Measurements from ENCODE around the gene FHOD3.

Gene FHOD3

DNA sequence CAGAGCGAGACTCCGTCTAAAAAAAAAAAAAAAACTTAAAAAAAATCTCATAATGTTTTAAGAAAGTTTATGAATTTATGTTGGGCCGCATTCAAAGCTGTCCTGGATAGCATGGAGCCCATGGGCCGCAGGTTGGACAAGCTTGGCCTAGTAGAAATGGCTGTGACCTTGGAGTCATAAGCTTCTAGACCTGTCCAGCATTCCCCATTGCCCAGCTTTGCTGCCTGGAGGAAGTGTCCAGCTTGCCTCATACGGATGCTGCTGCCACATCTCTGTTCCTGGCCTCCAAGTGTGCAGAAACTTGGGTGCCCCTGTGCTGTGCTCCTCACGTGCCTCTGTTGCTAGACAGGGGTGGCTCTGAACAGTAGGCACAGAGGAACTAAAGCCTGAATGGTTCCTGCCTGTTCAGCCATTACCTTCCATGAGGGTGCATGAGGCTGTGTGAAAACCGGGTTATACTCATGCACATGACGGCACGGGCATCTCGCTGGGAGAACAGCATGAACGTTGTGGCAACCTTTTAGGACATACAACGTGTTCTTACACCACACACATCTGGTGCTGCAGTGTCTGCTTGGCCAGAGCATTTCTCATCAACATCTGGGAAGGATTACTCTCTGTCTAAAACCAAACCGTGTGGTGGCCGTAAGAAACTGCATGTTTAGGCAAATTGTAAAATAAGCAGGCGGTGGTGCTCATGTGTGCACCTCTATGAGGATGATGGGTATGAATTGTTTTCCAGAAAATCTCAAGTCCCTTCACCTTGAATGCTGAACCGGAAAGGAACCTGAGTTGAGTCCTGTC is 38.2 kb downstream of the FHOD3 start:
- no peaks in the 10 kb centered on the region for H3K4me1 ChIP-seq (ENCODE audit: control insufficient read depth, insufficient read depth, low read length)
- no peaks in the 10 kb centered on the region for H3K36me3 ChIP-seq (ENCODE audit: control insufficient read depth in 2 of 2, insufficient read depth in 1 of 2, low read length in 2 of 2)
- H3K4me3 ChIP-seq (ENCODE audit: low read depth, low read length), result no peak overlapping the region
- POLR2A ChIA-PET, result no interaction called here
- no peaks in the 10 kb centered on the region for H3K9me3 ChIP-seq (ENCODE audit: control insufficient read depth, insufficient read depth, low read depth, low read length)
- TF ChIP-seq CTCF (tag by site-specific recombination; IDR thresholded peaks at IDR 0.05), result no peak
- TF ChIP-seq ZNF426 (tag by site-specific recombination; IDR thresholded peaks at IDR 0.05), result no peak
- no peak for TF ChIP-seq ZNF514 (tag by site-specific recombination; IDR thresholded peaks at IDR 0.05)
- no peak for TF ChIP-seq ZNF391 (tag by site-specific recombination; IDR thresholded peaks at IDR 0.05; ENCODE audit: borderline replicate concordance, low read depth)
- no peak for TF ChIP-seq ZNF433 (tag by site-specific recombination; IDR thresholded peaks at IDR 0.05; ENCODE audit: low read depth)
- TF ChIP-seq REPIN1 (tag by site-specific recombination; IDR thresholded peaks at IDR 0.05; ENCODE audit: low read depth), result no peak
- TF ChIP-seq, protein P1, sequence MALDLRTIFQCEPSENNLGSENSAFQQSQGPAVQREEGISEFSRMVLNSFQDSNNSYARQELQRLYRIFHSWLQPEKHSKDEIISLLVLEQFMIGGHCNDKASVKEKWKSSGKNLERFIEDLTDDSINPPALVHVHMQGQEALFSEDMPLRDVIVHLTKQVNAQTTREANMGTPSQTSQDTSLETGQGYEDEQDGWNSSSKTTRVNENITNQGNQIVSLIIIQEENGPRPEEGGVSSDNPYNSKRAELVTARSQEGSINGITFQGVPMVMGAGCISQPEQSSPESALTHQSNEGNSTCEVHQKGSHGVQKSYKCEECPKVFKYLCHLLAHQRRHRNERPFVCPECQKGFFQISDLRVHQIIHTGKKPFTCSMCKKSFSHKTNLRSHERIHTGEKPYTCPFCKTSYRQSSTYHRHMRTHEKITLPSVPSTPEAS (tag by site-specific recombination; IDR thresholded peaks at IDR 0.05), result no peak
- no peak for TF ChIP-seq AEBP2 (tag by site-specific recombination; IDR thresholded peaks at IDR 0.05; ENCODE audit: borderline replicate concordance)
- TF ChIP-seq ZFP3 (tag by site-specific recombination; IDR thresholded peaks at IDR 0.05; ENCODE audit: low read depth), result no peak
- no peak for TF ChIP-seq ZSCAN30 (tag by site-specific recombination; IDR thresholded peaks at IDR 0.05)
- no peak for TF ChIP-seq ZNF510 (tag by site-specific recombination; IDR thresholded peaks at IDR 0.05; ENCODE audit: insufficient replicate concordance)
- TF ChIP-seq ZNF610 (tag by site-specific recombination; IDR thresholded peaks at IDR 0.05; ENCODE audit: borderline replicate concordance), result no peak
- no peak for TF ChIP-seq ZNF677 (tag by site-specific recombination; IDR thresholded peaks at IDR 0.05)
- TF ChIP-seq ZXDB (tag by site-specific recombination; IDR thresholded peaks at IDR 0.05), result no peak
- no peak for TF ChIP-seq PRDM6 (tag by site-specific recombination; IDR thresholded peaks at IDR 0.05)
- CTCF ChIA-PET, result interaction anchor here (0.6 kb wide), 1 partner anchor 112 kb away, joined by 4 read pairs; no protein-coding TSS in a partner anchor
- H3K27ac ChIP-seq (ENCODE audit: extremely low read depth, low read depth, low read length), result no peak overlapping the region

DNA sequence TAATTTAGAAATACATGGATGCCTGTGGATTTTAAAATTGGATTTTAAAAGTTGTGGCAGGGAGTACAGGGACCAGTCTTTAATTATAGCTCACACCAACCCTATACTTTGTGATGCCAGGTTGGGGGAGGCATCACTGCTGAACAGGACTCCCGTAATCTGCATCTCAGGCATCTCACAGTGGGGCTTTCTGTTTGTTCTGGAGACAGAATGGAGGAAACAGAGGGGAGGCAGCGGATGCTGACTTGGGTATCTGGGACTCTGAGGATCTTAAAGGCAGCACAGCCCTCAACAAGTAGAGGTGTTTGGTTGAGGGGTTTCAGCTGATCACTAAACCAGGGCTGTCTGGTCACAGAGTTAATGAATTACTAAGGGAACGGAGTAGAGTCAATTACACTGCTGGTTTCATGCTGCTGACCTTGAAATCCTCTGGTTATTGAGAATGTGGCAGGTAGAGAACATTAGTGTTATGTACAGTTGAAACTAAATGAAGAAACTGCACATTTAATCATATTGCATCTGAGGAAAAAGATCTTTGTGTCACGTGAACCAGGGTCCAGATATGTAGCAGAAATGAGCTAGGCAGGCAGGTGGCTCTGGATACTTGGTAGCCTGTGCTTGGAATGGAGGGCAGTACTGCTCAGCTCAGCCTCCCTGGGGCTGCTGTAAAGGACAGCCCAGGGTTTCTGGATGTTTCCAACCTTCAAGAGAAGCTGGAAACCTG is 40.3 kb downstream of the FHOD3 start:
- Histone ChIP-seq H3K27ac (ENCODE audit: extremely low read depth, low read depth, low read length) (no peak overlapping the region), H3K36me3 (ENCODE audit: control insufficient read depth in 2 of 2, insufficient read depth in 1 of 2, low read length in 2 of 2) (no peaks in the 10 kb centered on the region), H3K9me3 (ENCODE audit: control insufficient read depth, insufficient read depth, low read depth, low read length) (no peaks in the 10 kb centered on the region; the same call in 1 of the 2 replicates), H3K4me1 (ENCODE audit: control insufficient read depth, insufficient read depth, low read length) (no peaks in the 10 kb centered on the region), H3K4me3 (ENCODE audit: low read depth, low read length) (no peak overlapping the region)
- CTCF ChIA-PET, result interaction anchor here (0.7 to 0.8 kb wide), 3 partner anchors 20 to 57 kb away, joined by 3 to 8 read pairs (median 4); no protein-coding TSS in a partner anchor
- POLR2A ChIA-PET, result interaction anchor here (1.2 kb wide), 1 partner anchor 10 kb away, joined by 3 read pairs; no protein-coding TSS in a partner anchor
- TF ChIP-seq, protein P2, sequence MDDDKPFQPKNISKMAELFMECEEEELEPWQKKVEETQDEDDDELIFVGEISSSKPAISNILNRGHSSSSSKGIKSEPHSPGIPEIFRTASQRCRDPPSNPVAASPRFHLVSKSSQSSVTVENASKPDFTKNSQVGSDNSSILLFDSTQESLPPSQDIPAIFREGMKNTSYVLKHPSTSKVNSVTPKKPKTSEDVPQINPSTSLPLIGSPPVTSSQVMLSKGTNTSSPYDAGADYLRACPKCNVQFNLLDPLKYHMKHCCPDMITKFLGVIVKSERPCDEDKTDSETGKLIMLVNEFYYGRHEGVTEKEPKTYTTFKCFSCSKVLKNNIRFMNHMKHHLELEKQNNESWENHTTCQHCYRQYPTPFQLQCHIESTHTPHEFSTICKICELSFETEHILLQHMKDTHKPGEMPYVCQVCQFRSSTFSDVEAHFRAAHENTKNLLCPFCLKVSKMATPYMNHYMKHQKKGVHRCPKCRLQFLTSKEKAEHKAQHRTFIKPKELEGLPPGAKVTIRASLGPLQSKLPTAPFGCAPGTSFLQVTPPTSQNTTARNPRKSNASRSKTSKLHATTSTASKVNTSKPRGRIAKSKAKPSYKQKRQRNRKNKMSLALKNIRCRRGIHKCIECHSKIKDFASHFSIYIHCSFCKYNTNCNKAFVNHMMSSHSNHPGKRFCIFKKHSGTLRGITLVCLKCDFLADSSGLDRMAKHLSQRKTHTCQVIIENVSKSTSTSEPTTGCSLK (tag by site-specific recombination; IDR thresholded peaks at IDR 0.05), result no peak
- TF ChIP-seq ZNF121 (tag by site-specific recombination; IDR thresholded peaks at IDR 0.05) (no peak), ZNF544 (tag by site-specific recombination; IDR thresholded peaks at IDR 0.05) (no peak), ZNF302 (tag by site-specific recombination; IDR thresholded peaks at IDR 0.05; ENCODE audit: low read depth) (no peak), BCL11B (tag by site-specific recombination; IDR thresholded peaks at IDR 0.05; ENCODE audit: low read depth) (no peak), KLF1 (tag by site-specific recombination; IDR thresholded peaks at IDR 0.05) (no peak)
